ENCODE results near the gene GDPD5.
A peak's percentile ranks its signal among the peaks of the same experiment; 100 is the strongest.

The GDPD5 gene

DNA sequence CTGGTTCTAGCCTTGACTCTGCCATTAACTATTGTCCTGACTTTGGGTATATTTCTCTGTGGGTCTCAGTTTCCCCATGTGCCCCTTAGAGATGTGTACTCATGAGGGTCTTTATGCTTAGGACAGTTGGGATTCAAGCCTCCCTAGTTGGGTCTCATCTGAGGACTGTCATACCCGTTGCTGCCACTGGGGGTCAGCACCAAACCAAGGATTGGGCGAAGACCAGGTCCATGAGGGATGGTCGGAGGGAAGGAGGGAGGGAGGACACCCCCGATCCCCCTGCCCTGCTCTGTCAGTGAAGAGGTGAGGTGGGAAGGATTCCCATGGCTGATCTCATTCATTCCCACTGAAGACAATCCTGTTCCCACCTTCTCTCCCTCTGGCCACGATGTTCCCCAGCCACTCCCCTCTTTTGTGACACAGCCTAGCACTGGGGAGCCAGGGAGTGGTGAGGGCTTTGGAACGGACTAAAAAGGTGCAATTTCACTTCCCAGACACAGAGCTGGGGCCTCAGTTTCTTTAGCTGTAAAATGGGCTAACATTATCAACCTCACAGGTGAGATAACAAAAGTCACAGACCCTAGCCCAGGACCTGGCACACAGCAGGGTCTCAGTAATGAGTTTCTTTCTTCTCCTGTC lies 80.3 kb downstream of the GDPD5 start:
- DNase-seq (ENCODE audit: low read depth in 2 of 2): peak; percentile 31 to 43

DNA sequence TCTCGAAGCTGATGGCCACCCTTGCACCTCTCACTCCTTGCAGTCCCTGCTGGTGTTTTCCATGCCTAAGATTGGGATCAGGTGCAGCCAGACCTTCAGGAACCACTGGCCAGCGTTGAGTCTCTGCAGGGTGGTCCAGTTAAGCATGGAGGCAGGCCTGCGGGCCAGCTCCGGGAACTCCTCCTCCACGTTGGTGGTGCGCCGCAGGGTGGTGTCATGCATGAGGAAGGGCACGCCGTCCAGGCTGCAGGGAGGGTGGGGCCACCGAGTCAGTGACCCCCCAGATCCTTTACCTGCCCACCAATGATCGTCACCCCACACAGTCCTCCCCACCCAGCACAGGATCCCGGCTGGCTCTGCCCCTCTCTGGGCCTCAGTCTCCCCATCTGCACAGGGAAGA lies 82.7 kb downstream of the GDPD5 start:
- no peak for DNase-seq (ENCODE audit: low read depth in 2 of 2)

DNA sequence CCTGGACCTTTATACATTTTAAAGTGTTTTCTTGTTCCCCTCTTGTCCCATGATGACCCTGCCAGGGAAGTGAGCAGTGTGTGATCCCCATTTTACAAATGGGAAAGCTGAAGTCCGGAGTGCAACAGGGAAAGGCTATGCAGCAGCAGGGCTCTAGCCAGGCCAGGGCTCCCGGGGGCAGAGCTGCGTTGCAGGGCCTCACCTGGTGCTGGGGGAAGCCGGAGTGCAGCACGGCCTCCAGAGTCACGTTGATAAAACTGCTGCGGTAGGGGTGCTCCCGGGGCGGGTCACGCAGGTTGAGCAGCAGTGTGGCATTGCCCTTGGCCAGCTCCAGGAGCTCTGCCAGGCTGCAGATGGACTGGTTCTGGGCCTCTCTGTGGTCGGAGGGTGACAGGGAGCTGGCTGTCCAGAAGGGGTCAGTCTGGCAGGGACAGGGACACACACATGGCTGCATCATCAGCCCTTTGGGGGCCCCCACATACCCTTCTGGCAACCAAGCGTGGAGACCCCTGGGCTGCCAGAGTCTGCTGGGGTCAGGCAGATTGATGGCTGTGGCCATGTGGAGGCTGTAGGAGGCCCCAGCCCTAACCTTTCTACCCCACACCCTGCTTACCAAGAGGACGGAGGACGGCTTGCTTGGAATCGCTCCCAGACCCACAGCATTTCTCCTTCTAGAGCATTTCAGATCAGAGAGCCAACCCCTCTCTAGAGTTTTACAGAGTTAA lies 83.4 kb downstream of the GDPD5 start:
- no peak for DNase-seq (ENCODE audit: low read depth in 2 of 2)

DNA sequence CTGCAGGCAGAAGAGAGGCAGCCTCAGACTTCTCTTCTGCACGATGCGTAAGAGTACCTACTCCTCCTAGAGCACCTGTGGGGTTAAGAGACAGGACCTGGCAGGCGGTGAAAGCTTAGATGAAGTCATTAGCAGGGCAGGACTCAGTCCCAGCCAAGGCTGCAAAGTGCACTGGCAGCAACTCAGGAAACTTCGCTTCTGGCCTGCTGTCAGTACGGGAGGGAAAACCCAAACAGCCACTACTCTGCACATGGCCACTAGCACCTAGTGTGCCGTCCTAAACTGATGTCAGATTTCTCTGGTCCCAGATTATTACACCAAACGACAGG lies 84.0 kb downstream of the GDPD5 start:
- no peak for DNase-seq (ENCODE audit: low read depth in 2 of 2)

DNA sequence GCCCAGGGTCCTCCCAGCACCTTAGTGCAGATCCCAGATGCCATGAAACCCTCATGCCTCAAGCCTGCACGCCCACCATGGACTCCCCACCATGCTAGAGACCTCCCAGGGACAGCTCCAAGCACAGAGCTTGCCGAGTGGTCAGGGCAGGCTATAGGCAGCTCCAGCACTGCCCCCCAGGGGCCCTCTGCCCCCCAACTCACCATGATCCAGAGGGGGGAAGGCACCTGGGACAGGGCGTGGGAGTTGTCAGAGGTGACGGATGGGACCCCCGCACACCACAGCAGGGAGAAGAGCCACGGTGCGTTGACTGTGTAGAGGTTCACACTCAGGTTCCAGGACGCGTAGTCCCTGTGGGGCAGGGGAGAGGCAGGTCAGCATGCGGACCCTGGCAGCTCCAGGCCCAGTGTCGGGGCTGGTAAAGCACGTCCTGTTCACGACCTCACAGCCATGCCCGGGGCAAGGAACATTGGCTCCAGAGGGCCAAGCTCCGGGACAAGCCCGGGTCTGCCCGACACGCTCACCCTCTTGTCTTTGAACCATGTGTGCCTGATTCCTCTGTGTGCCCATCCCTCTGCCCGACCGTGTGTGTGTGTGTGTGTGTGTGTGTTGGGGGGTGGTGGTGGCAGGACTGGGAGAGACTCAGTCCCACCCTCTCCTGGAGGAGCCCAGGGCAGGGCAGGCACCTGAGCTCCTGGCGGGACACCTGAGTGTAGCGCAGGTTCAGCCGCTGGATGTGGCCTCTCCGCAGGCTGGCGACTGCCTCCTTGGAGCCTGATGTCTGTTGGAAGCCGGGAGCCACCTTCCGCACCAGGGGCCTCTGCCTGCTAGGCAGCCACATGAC lies 84.6 kb downstream of the GDPD5 start:
- DNase-seq (ENCODE audit: low read depth in 2 of 2): no peak

DNA sequence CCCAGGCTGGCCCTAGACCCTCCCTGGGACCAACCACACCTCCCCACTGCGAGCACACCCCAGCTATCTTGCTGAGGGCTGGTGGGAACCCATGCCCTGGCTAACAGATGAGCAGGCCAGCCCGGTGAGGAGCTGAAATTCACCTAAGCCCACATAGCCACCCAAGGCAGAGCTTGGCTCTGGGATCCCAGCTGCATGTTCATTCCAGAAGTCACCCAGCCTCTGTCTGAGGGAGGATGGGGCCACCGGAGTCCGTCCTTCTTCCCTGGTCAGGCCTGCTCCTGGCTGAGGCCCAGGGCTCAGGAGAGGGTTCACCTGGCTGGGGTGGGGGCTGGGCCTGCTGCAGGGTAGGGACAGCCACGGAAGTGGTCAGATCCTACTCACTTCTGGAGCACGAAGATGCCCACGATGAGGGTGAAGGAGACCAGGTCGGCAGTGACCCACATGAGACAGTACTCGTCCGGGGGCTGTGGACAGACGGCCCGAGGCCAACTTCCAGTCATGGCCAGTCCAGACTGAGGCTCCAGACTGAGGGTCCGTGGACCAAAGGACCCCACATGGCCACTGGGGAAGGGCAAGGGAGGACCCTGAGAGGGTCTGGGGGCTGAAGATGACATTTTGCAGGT lies 86.1 kb downstream of the GDPD5 start:
- DNase-seq (ENCODE audit: low read depth in 2 of 2): no peak

DNA sequence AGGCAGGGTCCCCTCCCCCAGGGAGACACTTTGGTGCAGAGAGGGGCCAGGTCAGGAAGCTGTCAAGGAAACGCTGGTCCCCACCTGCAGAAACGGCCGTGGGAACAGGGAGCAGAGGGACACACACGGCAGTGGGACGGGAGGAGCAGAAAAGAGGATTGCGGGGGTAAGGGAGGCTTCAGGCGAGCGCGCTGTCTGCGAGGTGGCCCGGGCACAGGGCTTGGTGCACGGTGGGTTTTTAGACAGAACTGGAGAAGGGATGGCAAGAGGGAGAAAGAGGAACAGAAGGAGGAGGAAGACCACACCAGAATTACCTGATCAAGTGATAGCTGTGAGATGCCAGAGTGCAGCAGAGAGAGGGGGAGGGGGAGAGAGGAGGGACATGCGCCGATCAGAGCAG lies 86.7 kb downstream of the GDPD5 start:
- no peak for DNase-seq (ENCODE audit: low read depth in 2 of 2)

DNA sequence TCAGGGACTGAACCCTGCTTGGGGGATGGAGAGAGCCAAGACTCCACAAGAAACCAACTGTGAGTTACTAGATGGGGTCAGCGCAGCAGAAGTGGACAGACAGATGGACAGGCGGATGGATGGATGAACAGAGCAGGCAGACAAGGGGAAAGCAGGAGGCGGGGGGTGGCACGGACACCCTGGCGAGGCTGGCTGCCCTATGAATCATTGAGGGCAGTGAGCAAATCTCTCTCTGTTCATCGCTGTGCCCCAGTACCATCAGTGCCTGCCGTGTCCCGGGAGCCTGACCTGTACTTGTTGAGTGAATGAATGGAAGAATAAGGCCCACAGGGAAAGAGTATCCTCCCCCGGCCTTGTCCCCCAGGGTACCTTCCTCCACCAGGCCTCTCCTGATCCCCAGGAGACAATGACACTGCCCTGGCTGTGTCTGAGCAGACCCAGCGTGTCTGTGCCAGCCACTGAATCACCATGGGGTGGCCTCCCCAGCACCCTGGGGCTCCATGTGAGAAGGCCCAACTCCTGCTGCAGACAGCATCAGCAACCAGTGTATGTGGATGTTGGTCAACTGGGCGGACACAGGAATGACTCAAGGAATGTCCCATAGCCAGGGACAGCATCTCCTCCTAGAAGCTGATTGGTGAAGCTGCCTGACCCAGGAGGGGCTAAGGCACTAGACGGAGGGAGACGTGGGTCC lies 87.6 kb downstream of the GDPD5 start:
- DNase-seq (ENCODE audit: low read depth in 2 of 2): no peak

DNA sequence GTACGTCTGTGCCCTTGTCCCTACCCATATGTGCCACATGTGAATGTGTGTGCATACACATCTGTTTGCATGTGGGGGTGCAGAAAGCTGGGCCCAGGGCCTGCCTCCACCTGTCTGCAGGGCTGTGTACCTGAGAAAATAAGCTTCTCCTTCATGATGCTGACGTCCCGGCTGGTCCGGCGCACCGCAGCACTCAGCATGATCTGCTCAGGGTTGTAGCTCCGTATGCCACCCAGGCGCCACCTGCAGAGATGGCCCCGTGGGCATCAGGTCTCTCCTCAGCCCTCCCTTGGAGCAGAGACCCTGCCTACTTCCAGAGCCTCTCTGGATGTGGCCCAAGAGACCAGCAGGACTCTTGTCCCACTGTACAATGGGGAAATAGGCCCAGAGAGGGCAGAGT lies 88.9 kb downstream of the GDPD5 start:
- DNase-seq (ENCODE audit: low read depth in 2 of 2): no peak

DNA sequence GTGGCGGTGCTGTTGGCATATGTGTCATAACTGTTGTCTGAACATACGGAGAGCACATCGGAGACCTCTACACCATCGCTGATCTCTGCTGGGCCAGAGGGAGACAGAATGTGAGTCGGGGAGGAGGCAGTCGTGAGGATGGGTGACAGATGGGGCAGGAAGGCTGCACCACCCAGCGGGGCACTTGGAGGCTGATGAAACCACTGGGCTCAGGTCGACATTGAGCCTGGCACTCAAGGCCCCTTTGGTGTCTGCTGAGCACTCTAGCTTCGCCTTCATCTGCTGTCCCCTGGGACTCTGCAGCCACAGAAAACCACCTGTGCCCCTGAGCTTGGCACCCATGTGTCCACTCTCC lies 90.2 kb downstream of the GDPD5 start:
- DNase-seq (ENCODE audit: low read depth in 2 of 2): no peak

DNA sequence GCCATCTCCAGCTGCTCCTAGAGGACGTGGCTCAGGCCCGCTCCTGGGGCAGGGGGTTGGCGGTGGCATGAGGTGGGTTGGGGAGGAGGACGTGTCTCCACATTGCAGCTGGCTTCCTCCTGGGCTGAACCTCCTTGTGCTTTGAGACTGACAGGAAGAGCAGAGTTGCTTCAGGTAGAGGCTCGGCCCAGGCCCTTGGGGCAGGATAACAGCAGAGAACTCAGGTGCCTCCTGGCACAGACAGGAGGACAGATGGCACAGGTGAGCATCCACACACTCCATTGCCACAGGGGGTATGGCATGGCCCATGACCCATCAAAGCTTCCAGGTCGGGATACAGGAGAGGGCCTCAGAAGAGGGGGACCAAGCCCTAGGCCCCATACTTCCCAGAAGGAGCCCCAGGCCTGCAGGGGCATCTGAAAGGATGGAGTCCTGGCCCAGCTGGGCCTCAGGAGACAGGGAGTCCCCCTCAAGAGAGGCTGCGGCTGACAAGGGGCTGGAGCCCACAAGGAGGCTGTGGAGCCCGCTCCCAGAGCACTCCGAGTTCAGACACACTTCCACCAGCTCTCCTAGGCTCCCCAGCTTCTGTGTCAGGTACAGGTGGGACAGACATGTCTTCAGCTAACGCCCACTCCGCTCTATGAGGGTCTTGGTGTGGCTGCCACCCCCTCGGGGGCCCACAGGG lies 90.7 kb downstream of the GDPD5 start:
- DNase-seq (ENCODE audit: low read depth in 2 of 2): no peak

DNA sequence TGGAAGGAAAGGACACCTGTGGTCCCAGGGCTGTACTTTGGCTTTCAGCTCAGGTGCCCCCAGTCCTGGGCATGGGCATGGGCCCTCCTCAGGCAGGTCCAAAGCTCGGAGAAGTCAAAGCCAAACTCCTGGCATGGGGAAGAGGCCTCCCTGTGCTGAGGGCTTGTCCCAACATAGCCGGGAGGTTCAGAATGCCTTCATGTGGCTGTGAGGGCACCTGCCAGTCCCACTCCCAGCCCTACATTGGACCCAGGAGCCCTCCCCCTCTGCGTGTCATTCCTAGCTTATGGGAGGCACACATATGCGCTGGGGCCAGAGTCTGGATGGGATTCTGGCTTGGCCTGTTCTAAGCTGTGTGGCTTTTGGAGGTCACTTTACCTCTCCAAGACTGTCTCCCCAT lies 91.7 kb downstream of the GDPD5 start:
- no peak for DNase-seq (ENCODE audit: low read depth in 2 of 2)

DNA sequence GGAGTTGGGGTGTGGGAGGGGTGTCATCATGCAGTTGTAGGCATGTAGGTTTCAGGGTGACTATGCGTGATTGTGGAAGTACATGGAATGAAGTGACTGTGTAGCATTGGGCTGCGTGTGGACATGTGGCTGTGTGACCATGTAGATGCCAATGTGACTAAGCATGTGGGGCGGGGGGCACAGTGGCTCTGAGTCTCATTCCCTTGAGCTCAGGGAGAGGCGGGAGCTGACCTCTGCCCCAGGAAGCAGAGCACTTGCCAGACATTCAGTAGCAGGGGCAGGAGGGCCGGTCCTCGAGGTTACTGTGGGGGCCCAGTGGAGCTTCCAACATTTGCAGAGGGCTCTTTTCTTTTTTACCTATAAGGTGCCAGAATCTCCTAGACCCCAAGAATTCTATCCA lies 92.3 kb downstream of the GDPD5 start:
- no peak for DNase-seq (ENCODE audit: low read depth in 2 of 2)

DNA sequence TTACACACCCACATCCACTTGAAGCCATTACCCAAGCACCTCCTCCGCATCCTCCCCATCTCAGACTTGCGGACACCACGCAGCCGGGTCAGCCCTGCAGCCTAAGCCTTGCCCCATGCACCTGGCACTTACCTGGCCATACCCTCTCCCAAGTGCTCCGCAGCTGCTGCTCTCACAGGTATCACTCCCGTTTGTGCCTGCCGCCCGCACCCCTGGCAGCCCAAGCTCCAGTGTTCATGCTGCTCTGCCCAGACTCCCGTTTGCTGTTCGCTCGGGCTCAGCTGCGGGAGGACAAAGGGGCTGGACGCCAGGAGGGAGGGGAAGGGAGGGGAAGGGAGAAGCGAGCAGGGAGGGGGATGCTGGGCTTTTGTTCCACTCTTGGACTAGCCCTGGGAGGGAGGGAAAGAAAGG lies 92.8 kb downstream of the GDPD5 start, which contains the start of gene KLHL35:
Gene KLHL35, minus strand, starts transcription at position 293 of the 411 bp plus-strand sequence. CDS start 2,574 bp downstream, outside the sequence.
- no peak for DNase-seq (ENCODE audit: low read depth in 2 of 2)

DNA sequence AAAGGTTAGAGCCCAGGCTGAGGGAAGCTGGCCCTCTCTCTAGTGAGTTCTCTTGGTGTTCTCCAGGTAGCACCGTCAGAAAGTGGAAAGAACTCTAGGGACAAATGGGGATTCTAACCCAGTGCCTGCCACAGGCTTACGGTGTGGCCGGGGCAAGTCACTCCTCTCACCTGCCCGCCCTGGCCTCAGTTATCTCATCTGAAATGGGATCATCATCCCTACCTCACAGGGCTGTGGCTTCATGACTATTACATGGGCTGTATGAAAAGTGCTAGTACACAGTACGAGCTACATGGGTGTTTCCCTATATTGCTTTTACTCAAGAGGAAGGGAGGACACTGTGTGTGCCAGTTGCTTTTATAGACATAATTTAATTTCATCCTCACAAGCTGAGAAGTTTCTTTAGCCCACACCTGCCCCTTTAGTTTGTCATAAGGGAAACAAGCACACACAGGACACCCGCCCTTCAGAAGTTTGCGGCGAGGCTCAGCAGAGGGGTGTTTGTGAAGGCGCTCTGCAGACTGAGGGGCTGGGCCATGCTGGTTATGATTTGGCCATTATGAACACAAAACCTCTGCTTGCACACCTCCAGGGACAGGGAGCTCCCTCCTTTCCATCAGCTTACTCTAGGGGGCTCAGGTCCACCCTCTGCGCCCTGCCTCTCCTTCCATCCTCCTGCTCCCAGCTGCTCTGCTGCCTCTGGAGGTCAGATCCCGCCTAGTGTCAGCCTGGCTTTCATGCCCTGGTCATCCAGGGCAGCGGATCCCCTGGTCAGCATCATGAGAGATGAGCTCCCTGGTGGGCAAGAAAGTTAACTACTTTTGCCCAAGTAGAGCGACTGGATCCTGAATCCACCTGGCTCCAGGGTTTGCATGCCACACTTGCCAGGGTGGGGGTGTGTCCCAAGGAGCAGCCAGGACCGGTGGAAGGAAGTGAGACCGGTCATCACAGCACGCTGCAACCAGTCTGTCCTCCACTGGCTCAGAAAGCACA lies 93.9 kb downstream of the GDPD5 start:
- no peak for DNase-seq (ENCODE audit: low read depth in 2 of 2)

DNA sequence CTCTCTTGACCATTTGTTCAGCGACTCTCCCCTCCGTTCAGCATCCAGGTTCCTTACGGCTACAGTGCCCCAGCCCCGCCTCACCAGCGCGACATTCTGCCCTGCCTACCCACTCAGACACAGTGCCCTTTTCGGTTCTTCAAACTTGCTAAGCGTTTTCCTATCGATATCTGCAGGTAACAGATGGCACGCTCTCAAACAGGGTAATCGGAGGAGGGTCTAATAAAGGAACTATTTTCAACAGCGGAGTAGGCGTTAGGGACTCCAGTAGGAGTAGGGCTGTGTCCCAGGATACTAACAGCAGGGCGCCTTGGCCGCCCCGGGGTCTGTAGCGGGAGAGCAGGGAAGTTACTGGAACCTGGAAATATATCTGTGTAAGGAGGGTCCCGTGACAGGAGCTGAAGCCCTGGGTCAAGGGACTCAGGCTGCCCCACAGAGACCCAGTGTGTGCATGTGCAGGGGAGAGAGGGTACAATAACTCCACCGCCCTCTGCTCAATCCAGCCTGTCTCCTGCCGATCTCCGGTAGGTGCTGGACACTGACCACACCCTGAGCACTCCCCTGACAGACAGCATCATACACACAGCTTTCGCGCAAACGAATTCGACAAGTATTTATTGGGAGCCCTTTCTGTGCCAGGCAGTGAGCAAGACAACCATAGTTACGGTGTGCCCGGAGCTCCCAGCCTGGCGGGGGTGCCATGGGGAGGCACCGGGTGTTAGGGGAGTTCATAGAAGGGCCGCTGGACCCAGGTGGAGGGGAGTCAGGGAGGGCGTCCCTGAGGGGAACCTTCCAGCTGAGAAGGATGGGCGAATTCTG lies 94.8 kb downstream of the GDPD5 start:
- no peak for DNase-seq (ENCODE audit: low read depth in 2 of 2)

DNA sequence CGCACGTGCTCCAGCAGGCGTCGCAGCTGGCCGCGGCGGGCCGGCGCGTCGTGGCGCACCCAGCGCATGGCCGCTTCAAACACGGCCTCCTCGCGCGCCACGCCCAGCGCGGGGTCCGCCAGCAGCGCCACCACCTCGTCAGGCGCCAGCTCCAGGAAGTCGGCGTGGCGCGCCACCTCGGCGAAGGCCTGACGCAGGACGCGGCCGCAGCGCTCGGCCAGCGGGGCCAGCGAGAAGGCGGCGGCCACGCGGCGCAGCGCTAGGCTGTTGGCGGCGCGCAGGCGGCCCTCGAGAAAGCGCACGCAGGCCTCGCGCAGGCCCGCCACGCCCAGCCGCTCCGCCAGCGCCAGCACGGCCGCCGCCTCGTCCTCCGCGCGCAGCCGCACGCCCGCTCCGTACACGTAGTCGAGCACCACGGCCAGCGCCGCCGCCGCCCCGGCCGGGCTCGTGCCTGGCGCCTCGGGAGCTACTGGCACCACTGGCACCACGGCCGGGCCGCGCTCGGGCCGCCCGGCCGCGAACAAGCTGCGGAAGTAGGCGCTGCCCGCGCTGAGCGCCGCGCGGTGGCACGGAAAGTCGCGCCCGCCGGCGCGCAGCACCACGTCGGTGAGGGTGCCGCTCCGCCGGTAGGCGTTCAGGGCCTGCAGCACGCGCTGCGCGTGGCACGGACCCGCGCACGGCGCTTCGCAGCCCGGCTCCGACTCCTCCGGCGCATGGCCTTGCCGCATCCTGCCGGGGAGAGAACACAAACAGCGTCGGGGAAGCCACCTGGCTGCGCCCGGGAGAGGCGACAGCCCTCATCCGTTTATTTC lies 95.6 kb downstream of the GDPD5 start:
- DNase-seq (ENCODE audit: low read depth in 2 of 2): peak in 1 of 2 donors; percentile 46

DNA sequence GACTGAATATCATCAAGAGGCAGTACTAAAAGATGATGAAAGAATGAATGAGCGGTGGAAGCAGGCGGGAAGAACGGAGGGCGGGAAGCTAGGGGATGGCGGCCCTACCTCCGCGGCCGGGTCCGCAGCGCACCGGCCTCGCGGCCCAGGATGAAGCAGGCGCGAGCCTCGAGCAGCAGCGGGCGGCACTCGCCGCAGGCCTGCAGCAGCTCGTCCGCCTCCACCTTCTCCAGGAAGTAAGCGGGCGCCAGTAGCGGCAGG lies 96.2 kb downstream of the GDPD5 start:
- no peak for DNase-seq (ENCODE audit: low read depth in 2 of 2)

Data from stimulated activated CD8-positive, alpha-beta memory T cell treated with anti-CD3 and anti-CD28 coated beads, Interleukin-15, amount 100 ng/mL, for 4 hours (primary cell).